Glutamatergic neuron (in vitro differentiated cells): Measurements from ENCODE around the gene TRIP12. TPM values are rescaled to one million over a fixed set of nuclear protein-coding genes. Genes with fewer than 3 reads are reported as not detected.
A peak's percentile ranks its signal among the peaks of the same experiment; 100 is the strongest.
"Not testable (repeated sequence)": the region's sequence is repeated elsewhere in the genome, so short reads cannot be mapped to it uniquely, and the experiment has no call there.

Experiments
- DNase-seq: peaks from one replicate; pipeline ENCODE4 v3.0.0; 2022
- H3K27ac Mint-ChIP-seq: one replicate; pipeline ENCODE4 v1.8.0; 2020; ENCODE audit warnings: mild to moderate bottlenecking, mixed read lengths, inconsistent platforms; ENCODE audit not compliant: unreplicated experiment
- H3K27me3 Mint-ChIP-seq: one replicate; pipeline ENCODE4 v1.8.0; 2020; ENCODE audit warnings: mild to moderate bottlenecking, moderate library complexity, mixed read lengths, inconsistent platforms; ENCODE audit not compliant: unreplicated experiment
- H3K36me3 Mint-ChIP-seq: one replicate; pipeline ENCODE4 v1.8.0; 2020; ENCODE audit warnings: mild to moderate bottlenecking, mixed read lengths, inconsistent platforms; ENCODE audit not compliant: unreplicated experiment
- H3K4me1 Mint-ChIP-seq: one replicate; pipeline ENCODE4 v1.8.0; 2020; ENCODE audit warnings: mild to moderate bottlenecking, low read depth, mixed read lengths, inconsistent platforms; ENCODE audit not compliant: unreplicated experiment
- H3K4me3 Mint-ChIP-seq: one replicate; pipeline ENCODE4 v1.8.0; 2020; ENCODE audit warnings: mild to moderate bottlenecking, mixed read lengths, inconsistent platforms; ENCODE audit not compliant: unreplicated experiment
- H3K9me3 Mint-ChIP-seq: one replicate; pipeline ENCODE4 v1.8.0; 2020; ENCODE audit warnings: mild to moderate bottlenecking, moderate library complexity, mixed read lengths, inconsistent platforms; ENCODE audit not compliant: unreplicated experiment
- CTCF ChIP-seq: fragments of 200-600 bp; sonication (generic); IDR thresholded peaks from one replicate; pipeline ENCODE4 v1.5.0; 2021; ENCODE audit not compliant: partially characterized antibody, unreplicated experiment
- total RNA-seq: library from RNA; stranded (reverse); fragmentation: NEBNext Ultra II Directional; extraction: Animal tissue kit (Norgen Biotek cat#: 25700); gene quantifications from one replicate; pipeline ENCODE4 v1.2.1, GENCODE V29; 2021; ENCODE audit not compliant: unreplicated experiment

TRIP12 gene
- total RNA-seq, 1 donor from 2014 or later: 192 TPM

GRCh38 chr2:229930656-229931055, 8.8 kb upstream of the TRIP12 start:
- no peak for TF ChIP-seq CTCF

GRCh38 chr2:229927817-229928321, 6.1 kb upstream of the TRIP12 start:
- no peak for TF ChIP-seq CTCF
- Mint-ChIP-seq H3K36me3 (no peaks in the 10 kb centered on the region), H3K4me1 (no peaks in the 10 kb centered on the region), H3K27me3 (no peaks in the 10 kb centered on the region), H3K9me3 (no peaks in the 10 kb centered on the region), H3K4me3 (no peak overlapping the region), H3K27ac (no peak overlapping the region)
- no peak for DNase-seq

More at GRCh38 chr2:229930656-229931055, 8.8 kb upstream of the TRIP12 start:
- no peak overlapping the region for H3K27ac Mint-ChIP-seq
- H3K27me3 Mint-ChIP-seq: no peaks in the 10 kb centered on the region
- no peaks in the 10 kb centered on the region for H3K9me3 Mint-ChIP-seq
- no peaks in the 10 kb centered on the region for H3K4me1 Mint-ChIP-seq
- H3K4me3 Mint-ChIP-seq: no peak overlapping the region
- no peak for DNase-seq
- H3K36me3 Mint-ChIP-seq: no peaks in the 10 kb centered on the region

- H3K27ac Mint-ChIP-seq: no peak overlapping the region
- H3K4me3 Mint-ChIP-seq: no peak overlapping the region
- peaks cover 4% of the 10 kb centered on the region for H3K4me1 Mint-ChIP-seq
- H3K27me3 Mint-ChIP-seq: peaks cover 7% of the 10 kb centered on the region
- peaks cover 4% of the 10 kb centered on the region for H3K9me3 Mint-ChIP-seq
- TF ChIP-seq CTCF: no peak
- DNase-seq: no peak
- H3K36me3 Mint-ChIP-seq: no peaks in the 10 kb centered on the region
These were observed 3.4 kb upstream of the TRIP12 start for GRCh38 chr2:229925201-229925600.

DNA sequence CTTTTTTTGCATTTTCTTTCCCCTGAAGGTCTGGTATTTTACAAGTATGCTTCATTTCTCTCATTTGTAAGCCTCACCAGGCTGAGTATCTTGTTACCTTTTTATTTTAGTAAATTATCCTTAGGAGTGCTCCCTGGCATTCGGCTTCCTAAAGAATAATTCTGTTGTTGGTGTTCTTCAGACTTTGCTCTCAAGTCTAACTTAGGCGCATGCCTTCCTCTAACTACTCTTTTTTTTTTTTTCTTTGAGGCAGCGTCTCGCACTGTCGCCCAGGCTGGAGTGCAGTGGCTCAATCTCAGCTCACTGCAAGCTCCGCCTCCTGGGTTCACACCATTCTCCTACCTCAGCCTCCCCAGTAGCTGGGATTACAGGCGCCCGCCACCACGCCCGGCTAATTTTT, 2.7 kb upstream of the TRIP12 start:
- not testable (repeated sequence) for H3K9me3 Mint-ChIP-seq, H3K36me3 Mint-ChIP-seq, H3K4me1 Mint-ChIP-seq, DNase-seq, H3K27me3 Mint-ChIP-seq, H3K27ac Mint-ChIP-seq
- peak overlapping the region; percentile 61 for H3K4me3 Mint-ChIP-seq

DNA sequence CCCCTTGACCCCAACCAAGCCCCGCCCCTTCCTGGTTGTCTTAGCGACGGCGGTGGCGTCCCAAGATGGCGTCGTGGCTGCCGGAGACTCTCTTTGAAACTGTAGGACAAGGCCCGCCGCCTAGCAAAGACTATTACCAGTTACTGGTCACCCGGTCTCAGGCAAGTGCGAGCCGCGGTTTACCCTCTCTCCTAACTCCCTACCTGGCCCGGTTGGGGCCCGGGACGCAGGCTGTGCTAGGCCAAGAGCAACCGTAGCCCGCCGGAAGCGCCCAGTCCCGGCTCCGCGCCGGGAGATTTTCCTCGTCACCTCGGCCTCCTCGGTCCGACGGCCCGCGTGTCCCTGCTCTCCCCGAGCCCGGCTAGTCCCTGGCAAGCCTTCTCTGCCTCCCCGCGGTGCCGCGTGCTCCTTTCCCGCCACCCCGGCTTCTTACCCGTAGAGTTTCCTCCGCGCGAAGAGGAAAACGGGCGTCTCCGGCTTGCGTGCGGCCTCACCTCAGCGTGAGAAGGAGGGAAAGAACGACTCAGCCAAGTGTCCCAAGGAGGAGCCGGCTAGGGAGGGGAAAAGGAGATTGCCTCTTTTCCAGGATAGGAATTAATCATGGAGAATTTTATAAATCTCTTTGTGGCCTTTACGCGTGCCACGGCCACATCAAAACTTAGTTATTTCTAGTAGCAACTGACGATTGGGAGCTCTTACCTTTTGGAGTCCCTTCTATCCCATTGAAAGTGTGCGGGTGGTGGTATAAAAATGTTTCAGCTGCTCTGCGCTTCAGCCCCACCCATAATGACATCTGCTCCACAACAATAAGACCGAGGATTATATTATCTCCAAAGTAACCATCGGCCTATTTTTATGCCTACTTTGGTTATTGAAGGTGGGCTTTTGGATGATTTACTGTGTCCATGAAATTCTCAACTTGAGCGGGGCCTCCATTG, 909 bp upstream of the TRIP12 start, which contains the start of gene FBXO36:
Gene FBXO36 (plus strand): TSS at position 55 of the 938 bp plus-strand sequence. CDS start 11 bp downstream, at position 66.
- Mint-ChIP-seq H3K9me3 (peaks cover 4% of the 10 kb centered on the region), H3K36me3 (no peaks in the 10 kb centered on the region), H3K27me3 (peaks cover 7% of the 10 kb centered on the region), H3K4me3 (peak within 1 kb of the TSS; percentile 98), H3K27ac (peak within 1 kb of the TSS; percentile 95), H3K4me1 (peaks cover 8% of the 10 kb centered on the region)
- DNase-seq: peak; percentile 90
- TF ChIP-seq CTCF: no peak
